Activated T-cell treated with anti-CD3 and anti-CD28 coated beads for 48 hours (primary cell): ENCODE data around the gene CNTNAP2.

Experiments used
- DNase-seq: peaks from one replicate; pipeline ENCODE4 v3.0.0-alpha.2; 2020; ENCODE audit warnings: low read depth

Gene CNTNAP2

DNA sequence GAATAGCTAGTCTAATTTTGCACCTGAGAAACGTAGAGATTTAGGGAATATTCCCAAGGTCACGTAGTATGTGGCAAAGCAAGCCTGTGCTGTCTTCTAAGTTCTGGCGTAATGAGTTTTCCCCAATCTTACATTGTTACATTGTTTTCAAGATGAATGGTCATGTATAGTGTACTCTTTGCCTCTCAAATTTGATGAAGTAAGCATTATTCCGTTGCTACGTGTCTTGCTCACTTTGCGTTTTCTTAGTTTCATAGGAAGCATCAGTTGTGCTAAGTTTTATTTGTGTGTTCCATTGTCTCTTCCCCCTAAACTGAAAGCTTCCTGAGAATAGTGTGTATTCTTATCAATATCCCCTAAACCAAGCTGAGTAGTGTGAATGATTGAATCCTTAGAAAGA lies 1836.3 kb downstream of the CNTNAP2 start:
- no peak for DNase-seq

DNA sequence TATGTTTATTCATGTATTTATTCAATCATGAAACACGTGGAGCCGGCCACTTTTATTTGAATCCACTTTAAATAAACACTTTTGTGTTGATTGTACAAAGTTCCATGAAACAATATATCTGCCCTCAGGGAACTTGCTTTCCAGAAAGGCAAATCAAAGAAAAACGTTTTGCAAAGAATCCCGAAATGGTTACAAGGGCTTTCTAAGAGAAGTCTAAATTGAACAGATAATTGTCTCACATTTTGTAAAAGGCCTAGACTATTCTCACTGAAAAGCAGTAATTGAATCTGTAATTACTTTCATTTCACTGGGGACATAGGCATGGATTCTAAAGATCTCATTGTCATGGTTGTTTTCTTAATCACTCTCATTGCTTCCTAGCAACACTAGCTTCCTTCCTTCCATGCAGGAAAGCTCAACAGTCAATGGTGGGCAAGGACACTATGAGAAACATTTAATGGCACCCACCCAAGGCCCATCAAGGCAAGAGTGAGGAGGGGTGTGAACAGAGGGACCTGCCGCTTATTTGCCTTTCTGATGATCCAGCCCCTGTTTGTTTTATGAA lies 1851.5 kb downstream of the CNTNAP2 start:
- no peak for DNase-seq

DNA sequence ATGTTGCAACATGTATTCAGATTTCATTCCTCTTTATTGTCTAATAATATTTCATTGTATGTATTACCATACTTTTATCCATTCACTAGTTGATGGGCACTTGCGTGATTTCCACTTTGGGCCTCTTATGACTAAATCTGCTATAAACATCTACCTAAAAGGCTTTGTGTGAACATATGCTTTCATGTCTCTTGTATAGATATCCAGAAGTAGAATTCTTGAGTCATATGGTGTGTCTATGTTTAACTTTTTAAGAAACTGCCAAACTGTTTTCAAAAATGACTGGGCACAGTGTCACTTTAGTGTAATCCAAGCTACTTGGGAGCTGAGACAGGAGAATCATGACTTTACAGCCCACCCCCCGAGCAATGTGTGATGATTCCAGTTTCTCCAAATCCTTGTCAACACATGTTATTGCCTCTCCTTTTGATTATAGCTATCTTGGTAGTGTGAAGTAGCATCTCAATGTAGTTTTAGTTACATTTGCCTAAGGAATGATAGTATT lies 1855.1 kb downstream of the CNTNAP2 start:
- no peak for DNase-seq

DNA sequence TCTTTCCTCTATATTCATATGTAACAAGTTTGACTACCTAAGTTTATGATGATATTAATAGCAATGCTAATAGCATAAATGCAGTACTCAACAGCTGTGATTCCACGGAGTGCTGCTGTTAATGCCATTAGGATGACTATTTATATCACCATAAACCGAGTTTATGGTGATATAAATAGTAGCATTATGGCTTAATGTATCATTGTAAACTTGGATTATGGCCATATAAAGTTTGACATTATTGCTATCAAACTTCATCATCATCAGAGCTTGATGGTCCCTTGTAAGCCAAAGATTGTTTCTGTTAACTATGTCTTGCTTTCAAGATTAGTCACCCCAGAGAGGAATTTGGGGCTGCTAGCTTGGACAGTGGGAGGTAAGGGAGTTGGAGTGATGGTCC lies 1861.6 kb downstream of the CNTNAP2 start:
- DNase-seq: no peak

DNA sequence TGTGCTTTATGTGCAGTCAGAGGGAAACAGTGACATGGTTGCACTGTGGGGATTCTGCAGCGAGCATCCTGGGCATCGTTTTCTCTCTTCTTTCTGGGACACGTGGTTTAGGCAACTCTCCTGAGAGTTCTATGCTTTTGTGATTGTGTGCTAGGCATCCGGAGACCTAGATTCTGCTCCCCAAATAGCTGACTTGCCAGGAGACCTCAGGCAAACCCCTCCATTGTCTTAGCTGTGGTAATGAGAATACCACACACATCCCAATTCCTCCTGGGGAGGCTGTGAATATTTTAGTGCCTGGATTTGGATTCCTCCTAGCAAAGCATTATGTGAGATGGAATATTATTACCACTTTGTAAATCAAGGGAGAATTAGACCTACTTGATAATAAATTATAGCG lies 1862.0 kb downstream of the CNTNAP2 start:
- no peak for DNase-seq

DNA sequence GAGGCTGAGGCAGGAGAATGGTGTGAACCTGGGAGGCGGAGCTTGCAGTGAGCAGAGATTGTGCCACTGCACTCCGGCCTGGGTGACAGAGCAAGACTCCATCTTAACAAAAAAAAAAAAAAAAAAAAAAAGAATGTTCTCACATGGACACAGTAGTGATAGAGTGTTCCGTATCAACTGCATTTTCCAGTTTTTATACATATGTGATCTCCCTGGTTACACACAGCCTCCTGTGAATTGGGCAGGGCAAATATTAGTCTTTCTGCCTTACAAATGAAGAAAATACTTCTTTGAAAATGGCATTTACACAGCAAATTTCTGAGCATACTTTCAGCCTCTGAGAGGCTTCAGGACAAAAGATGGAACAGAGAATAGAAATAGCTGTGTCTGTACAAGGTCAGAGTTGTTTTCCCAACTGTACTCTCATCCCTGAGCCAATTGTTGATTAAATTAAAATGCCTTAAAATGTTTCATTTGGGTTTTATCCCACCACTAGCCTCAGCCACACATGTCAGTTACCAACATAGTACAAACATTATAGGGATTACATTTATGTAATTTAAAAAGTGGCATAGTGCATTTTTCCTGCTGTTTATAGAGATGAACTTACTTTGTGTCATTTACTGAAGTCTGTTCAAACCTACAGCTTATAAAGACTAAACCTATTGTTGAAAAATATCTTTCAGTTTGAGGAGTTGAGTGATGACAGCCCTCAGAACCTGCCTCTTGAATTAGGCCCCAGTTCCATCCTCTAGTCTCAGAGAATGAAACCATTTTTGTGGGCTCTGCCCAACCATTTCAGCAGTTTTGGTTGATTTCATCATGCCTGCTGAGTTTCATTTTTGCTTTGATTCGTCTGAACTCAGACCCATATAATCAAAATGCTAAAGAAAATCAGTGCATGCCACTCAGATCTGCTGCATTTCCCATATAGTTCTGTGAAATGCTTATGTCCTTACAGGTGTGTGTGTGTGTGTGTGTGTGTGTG lies 1864.5 kb downstream of the CNTNAP2 start:
- no peak for DNase-seq

DNA sequence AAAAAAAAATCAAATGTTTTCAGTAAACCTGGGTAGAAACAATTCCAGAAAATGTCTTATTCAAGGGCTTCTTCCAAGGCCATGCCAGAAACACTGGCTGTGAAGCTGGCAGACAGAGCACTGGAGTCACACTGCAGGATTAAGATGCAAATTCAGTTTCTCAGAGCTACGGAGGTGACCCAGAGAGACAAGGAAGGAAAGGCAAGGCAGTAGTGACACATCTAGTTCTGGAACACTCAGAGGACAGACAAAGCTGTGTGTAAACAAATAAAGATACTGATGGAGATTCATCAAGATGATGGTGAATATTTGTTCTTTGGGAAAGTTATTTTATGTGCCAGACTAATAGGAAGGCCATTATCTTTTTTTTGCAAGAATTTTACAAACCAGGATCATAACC lies 1865.7 kb downstream of the CNTNAP2 start:
- DNase-seq: no peak

DNA sequence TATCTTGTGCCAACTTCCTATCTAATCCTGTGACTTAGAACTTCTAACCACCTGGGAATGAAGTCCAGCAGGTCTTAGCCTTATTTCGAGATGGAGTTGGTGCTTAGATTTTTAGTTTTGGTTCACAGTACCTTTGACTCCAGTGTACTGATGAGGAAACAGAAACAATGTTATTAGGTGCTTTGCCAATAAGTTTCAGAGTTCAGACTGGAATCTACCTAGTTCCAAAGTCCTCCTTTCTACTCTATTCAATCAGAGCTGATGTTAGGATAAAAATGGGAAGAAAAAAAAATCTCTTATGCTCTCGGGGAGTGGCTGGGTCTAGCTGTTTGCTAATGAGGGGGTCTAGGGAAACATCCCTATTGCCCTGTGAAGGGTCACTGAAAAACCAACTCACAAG lies 1867.7 kb downstream of the CNTNAP2 start:
- no peak for DNase-seq

DNA sequence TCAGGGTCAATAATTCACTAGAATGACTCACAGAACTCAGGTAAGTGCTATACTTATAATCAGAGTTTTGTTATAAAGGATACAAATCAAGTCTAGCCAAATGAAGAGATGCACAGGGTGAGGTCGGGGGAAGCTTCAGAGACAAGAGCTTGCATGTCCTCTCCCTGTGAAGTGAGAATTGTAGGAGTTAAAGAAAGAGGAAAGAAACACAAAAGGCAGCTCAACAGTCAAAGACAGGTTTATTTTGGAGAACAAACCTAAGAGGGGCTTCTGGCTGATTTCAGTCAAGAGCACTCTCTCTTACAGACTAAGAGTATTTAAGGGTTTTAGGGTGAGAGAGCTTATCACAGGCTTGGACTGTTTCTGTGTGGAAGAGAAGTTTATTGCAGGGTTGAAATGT lies 1873.5 kb downstream of the CNTNAP2 start:
- no peak for DNase-seq

DNA sequence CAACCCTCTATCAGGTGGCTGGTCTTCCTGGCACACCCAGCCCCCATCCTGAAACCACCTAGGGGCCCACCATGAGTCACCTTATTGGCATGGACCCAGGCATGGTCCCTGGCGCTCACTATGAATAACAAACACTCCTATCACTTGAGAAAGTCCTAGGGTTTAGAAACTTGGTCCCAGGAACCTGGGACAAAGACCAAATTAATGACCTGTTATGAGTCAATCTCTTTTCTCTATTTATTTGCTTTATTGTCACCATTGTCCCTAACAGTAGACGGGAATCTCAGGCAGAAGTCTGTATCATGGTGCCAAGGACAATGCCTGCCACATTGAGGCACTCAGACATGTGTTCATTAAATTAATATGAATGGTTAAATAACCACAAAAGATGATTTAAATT lies 1874.3 kb downstream of the CNTNAP2 start:
- no peak for DNase-seq

DNA sequence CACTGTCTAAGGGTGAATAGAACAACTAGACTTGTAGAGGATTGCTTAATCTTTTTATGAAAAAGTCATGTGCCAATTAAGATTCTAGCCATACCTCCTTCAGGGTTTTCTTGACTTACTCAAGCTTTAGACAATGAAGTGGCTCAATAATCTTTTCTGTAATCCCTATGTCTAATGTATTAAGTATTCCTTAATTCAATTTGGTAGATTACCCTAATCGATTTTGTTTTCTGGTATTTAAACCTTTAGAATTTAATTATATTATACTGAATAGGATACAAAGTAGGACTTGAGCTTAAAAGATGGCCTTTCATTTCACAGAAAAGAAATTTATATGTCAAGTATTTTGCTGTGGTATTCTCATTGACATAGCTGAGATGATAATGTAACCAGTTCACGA lies 1876.1 kb downstream of the CNTNAP2 start:
- DNase-seq: no peak

DNA sequence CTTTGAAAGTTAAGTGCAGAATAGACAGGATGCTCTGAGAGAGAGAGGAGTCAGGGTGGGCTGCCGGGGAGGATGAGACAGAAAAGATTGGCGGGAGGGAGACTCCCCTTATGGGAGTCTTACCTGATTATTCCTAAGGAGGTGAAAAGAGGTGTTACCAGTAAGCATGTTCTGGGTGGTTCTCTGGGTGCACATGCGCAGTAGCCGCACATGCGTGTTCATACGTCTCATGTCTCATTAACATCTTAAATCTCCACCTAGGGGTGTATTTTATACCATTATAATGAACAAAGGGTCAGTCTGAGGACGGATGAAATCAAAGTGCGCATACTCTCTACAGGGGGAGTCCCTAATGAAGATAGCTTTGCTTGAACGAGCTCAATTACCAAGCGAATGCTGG lies 1881.0 kb downstream of the CNTNAP2 start:
- no peak for DNase-seq

DNA sequence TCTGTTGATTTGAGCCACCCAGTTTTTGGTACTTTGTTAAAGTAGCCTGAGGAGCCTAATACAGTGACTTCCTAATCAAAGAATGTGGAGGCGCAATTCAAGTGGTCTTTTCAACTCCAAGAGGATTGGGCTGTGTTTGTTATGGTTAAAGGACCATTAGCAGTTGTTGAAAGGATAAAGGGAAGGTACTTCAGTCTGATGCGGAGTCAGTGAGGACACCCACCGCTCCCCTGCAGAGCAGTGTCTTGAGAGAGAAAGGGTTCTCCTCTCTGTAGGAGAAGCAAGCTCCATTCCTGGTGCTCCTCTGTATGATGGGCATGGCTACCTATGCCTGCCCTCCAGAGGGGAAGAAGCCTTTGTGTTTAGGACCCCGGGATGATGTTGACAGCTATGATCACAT lies 1883.4 kb downstream of the CNTNAP2 start:
- DNase-seq: no peak

DNA sequence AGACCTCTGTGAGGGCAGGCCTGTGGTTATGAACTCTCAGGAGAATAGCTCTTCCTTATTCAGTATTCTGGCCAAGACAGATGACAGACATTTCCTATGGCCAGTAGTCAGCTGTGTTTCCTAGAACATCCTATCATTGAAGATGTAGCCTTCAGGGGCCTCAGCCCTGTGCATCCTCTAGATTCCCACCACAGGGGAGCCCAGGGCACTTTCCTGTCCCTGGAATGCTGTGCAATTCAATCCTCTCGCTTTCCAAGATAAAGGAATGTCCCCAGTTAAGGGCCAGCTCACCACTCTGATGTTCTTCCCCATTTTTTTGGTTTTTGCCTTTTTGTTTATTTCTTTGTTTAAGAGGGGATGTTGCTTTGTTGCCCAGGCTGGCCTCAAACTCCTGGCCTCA lies 1895.2 kb downstream of the CNTNAP2 start:
- DNase-seq: no peak

DNA sequence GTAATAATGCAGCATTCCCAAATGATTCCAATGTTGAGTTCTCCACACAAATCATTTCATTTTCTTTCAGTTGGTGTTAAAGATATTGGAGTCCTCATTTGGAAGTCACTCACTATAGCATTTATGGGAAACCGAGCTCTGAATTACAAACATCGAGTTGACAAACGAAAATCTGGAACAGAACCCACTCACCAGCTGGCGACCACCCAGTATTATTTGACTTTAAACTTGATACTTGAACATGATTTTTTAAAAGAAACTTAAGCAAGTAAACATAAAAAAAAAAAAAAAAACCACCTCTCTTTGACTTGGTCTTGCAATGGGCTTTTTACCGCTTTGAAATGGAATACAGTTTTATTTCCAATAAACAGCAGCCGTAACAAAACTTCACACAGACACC lies 1897.4 kb downstream of the CNTNAP2 start:
- DNase-seq: no peak

DNA sequence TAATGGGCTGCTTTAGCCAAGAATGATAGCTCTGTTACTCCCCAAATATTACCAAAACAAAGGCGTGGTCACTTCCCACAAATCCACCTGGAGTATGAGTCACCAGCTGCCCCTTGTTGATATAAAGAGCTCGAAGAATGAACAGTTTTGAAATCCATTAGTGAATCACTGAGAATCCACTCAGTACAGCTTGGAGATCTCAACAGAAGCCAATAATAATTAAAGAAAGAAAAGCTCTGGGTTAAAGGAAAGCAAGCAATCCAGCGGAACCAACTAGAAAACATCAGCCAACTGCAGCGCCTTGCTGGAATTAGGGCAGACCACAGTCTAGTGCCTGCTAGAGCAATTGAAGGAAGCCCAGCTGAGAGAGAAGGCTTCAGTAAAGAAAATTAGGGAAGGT lies 1897.9 kb downstream of the CNTNAP2 start:
- DNase-seq: no peak

DNA sequence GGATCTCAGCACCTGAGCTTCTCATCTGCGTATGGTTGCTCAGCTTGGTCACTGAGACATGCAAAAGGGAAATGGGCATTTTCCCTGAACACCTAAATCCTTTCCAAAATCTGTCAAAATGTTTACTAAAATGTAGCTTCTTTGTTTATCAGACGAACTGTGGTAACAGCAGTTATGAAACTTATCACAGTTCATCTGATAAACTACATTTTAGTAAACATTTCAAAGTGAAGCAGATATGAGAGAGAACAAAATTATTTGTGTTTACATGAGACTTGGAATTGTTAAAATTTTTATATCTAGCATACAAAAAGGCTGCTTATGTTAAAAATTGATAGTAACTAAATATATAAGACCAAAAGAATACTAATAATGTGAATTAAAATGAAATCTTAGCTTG lies 1900.5 kb downstream of the CNTNAP2 start:
- no peak for DNase-seq

DNA sequence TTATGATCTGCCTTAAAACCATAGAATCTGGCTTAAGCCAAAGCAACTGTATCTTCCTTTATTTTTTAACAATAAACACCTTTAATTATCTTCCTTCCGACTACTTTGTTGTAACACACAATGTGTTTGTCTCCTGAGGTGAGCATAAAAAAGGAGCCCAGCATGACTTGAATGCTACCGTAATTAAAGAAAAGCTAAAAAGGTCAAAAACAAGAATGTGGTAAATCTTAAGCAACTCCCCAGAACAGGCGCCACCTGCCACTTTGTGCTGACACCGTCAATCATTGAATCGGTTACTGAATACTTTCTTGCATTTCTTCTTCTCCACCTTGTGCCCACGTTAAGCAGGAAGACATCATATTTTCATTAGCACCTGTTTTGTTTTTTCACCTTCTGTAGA lies 1904.1 kb downstream of the CNTNAP2 start:
- no peak for DNase-seq

DNA sequence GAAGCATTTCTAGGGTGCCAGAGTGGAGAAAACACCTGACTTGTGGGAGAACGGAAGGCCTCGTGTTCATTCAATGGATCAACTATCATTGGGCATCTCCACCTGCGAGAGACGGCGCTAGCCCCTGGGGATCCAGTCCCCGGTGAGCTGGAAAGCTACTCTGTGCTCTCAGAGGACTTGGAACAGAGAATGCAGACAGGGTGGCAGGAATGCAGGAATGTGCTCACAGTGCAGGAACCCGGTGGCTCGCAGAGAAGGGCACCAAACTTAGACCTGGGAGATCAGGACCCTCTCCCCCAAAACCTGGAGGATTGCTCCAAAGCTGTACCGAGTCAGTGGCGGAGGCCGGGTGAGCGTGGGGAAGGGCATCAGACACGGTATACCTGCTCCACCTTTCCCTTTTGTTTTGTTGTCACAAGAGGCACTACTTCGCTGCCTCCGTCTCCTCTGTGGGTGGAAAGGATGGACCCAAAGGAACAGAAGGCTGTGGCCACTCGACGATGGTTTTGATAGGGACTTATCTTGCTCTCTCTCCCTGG lies 1905.0 kb downstream of the CNTNAP2 start:
- DNase-seq: no peak

DNA sequence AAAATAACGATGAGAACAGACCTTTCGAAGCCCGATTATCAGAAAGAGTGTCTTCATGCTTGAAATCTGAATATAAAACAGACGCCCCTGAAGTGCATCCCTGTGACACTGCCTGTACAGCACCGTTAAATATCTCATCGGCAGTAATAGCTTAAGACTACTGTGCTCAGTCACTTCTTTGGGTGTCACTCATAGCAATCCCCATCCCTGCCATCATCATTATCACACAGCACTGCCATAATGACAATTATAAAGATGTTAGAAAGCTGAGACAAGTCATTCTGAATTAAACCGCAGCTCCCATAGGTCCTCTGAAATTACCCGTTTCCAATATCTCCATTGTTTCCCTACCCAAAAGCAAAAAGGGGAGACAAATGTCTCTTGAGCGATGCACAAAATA lies 1906.2 kb downstream of the CNTNAP2 start:
- DNase-seq: no peak

DNA sequence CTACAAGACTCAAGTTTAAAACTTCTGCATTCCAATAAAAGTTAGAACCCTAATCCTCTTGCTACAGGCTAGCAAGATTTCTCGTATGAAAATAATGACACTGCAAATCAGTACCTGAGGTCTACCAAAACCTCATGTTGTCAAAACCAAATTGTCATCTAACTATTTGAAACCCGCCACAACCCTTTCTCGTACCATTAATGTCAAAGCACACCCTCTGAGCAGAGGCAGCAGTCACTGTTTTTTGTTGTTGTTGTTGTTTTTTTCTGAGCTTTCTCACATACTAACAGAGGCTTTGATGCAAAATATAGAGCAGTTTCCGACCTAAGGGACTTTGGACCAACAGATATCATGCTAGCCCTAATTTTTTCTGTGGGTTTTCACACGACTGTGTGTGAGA lies 1910.1 kb downstream of the CNTNAP2 start:
- DNase-seq: no peak

DNA sequence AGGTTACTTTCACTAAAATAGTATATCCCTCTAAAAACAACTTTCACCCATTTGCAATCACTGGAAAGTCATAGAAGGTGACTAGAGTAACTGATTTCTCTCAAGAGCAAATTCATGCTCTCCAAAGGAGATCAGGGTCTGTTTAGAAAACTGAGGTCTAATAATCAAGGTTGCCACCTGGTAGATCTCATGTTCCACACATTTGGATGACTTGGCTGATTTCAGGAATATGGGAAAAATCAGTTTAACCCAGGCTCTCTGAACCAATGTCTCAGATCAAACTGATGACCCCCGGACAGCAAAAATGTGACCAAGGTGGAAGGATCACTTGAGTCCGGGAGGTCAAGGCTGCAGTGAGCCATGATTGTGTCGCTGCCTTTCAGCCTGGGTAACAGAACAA lies 1911.6 kb downstream of the CNTNAP2 start:
- DNase-seq: no peak

DNA sequence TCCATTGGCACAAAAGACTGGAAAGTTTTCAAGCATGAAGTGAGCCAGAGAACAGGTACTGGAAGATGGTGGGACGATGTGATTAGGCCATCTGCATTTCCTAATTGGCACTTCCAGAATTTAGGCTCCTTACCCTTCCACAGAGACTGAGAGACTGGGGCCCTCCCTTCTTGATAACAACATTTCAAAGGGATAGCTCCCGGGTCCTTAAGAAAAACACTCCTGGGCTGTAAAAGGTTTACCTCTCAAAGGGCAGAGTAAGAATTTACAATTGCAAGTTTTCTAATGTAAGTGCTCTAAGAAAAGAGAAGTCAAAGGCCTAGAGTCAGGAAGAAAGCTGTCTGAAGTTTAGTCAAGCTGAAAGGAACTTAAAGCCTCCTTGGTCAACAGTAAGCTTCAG lies 1914.4 kb downstream of the CNTNAP2 start:
- no peak for DNase-seq
